Activated CD8-positive, alpha-beta memory T cell treated with anti-CD3 and anti-CD28 coated beads for 36 hours (primary cell): ENCODE data around the gene UVRAG. TPM values are rescaled to one million over a fixed set of nuclear protein-coding genes. Genes with fewer than 3 reads are reported as not detected.
"Not testable (repeated sequence)": the region's sequence is repeated elsewhere in the genome, so short reads cannot be mapped to it uniquely, and the experiment has no call there.

ENCODE experiments used
- CTCF ChIA-PET: fragments of 350-600 bp; sonication (Branson Sonifier 250); formaldehyde crosslinking; loops from one replicate; lab custom pipeline; 2021; ENCODE audit warnings: antibody characterized with exemption; lab: Charles Lee
- POLR2A ChIA-PET: fragments of 350-600 bp; sonication (Branson Sonifier 250); formaldehyde crosslinking; loops from one replicate; lab custom pipeline; 2021; ENCODE audit warnings: antibody characterized with exemption; lab: Charles Lee
- total RNA-seq, 2 experiments: library from RNA; stranded (reverse); gene quantifications; one replicate each; pipeline ENCODE4 v1.2.3, GENCODE V29; 2021

The UVRAG gene
- total RNA-seq, 2 experiments from 2014 or later = 15.7 to 16.4 TPM

DNA sequence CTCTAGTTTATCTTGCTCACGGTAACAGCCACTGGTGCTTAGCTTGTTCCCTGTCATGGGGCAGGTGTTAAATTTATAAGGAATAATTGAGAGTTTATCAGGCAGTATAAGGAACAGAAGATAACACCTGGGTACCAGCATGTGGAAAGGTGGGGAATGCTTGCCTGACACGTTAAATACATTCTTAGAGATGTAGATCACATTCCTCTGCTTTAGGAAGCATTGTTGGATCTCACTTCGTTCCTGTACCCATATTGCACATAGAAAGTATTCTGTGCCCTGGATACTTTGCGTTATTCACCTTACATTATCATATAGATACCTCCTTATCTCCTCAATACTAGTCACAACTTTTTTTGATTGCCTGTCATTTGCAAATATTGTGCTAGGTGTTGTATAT lies 114.7 kb downstream of the UVRAG start:
- ChIA-PET POLR2A (no interaction called here), CTCF (no interaction called here)

GRCh38 chr11:75930534-75930933 lies 115.5 kb downstream of the UVRAG start:
- ChIA-PET CTCF (no interaction called here), POLR2A (no interaction called here)

DNA sequence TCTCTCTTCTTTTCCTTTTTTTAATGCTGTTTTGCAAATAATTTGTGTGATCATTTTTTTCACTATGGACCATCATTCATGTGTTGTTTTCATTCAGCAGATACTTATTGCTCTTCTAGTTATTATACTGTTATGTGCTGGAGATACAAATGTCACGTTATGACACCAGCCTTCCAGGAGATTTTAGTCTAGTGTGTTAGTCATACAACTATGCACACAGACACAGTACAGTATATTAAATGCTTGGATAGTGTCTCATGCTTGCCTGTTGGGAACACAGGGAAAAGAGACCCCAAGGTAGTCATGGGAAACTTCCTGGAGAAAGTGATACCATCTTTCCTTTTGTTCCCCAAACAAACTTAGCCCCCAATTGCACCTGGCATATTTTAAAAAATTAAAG lies 116.1 kb downstream of the UVRAG start:
- ChIA-PET CTCF (no interaction called here), POLR2A (no interaction called here)

- CTCF ChIA-PET, POLR2A ChIA-PET: not testable (repeated sequence)
Measured at GRCh38 chr11:75933736-75934135, 118.7 kb downstream of the UVRAG start.

- ChIA-PET POLR2A (no interaction called here), CTCF (no interaction called here)
Measured at GRCh38 chr11:75934851-75935250, 119.8 kb downstream of the UVRAG start.

DNA sequence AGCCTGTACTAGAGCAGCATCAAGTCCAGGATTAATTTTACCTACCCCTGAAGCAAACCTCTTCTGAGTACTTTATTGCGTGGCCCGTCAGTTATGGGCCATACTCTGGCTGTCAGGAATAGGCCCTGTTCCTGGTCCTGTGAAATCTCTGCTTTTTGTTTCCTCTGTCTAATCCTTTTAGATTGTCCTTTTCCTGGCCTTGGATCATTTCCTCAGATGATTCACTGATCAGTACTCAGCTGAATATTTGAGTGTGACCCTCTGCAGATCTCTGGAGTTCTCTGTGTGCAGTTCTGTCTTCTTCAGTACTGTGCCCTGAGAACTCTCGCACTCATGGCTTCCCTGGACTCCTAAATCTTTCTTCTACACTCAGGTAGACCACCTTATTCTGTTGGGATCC lies 123.5 kb downstream of the UVRAG start:
- ChIA-PET CTCF (no interaction called here), POLR2A (no interaction called here)

- POLR2A ChIA-PET = no interaction called here
- CTCF ChIA-PET = no interaction called here
Measured at GRCh38 chr11:75939516-75939915, 124.5 kb downstream of the UVRAG start.

GRCh38 chr11:75939992-75940391 lies 125.0 kb downstream of the UVRAG start:
- ChIA-PET POLR2A (no interaction called here), CTCF (no interaction called here)

GRCh38 chr11:75940911-75941310 lies 125.9 kb downstream of the UVRAG start:
- POLR2A ChIA-PET = interaction anchor here (0.8 kb wide), 1 partner anchor 345 kb away, joined by 5 read pairs; no protein-coding TSS in a partner anchor
- CTCF ChIA-PET = no interaction called here

DNA sequence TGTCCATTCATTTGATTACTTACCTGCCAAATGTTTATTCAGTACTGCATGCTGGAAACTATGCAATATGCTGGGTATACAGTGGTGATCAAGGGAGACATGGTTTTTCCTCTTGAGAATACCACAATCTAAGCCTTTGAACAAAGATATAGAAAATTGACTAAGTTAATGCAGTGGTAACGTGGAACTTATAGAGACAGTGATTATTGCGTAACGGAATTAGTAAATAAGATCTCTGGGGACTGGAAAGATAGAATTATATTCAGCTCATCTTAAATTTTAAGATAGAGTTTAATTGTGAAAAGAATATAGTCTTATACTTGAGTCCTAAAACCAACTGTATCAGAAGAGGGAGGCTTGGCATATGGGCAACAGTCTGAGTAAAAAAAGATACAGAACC lies 129.5 kb downstream of the UVRAG start:
- CTCF ChIA-PET = interaction anchor here (1.3 kb wide), 1 partner anchor 208 kb away, joined by 3 read pairs; no protein-coding TSS in a partner anchor
- POLR2A ChIA-PET = no interaction called here

- CTCF ChIA-PET = no interaction called here
Measured at GRCh38 chr11:75945446-75945845, 130.4 kb downstream of the UVRAG start.

GRCh38 chr11:75945947-75946346 lies 130.9 kb downstream of the UVRAG start:
- ChIA-PET POLR2A (no interaction called here), CTCF (no interaction called here)

More at GRCh38 chr11:75945446-75945845, 130.4 kb downstream of the UVRAG start:
- POLR2A ChIA-PET = no interaction called here

- ChIA-PET CTCF (no interaction called here), POLR2A (no interaction called here)
Measured at GRCh38 chr11:75946531-75947530, 131.8 kb downstream of the UVRAG start.

DNA sequence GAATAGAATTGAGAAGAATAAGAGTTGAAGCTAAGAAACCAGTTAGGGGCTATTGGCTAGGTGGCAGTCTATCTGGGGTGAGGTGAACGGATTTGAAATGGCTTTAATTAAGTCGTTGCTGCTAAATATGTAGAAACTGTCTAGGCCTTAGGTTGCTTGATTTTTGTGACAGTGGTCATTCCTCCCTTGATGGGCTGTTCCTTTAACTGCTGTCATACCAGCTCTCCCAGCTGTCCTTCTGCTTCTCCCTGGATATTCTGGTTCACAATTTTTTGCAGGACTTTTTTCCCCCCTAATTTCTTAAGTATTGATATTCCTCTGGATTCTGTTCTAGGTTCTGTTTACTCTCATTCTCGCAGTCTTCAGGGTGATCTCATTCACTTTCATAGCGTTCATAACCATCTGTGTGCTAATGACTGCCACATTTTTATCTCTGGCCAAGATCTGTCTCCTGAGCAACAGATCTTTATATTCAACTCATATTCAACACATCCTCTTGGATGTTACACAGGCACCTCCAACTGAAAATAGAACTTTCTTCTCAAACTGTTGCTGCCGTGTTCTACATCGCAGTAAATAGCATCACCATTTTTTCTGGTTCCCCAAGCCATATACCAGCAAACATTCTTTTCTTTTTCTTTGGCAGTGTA lies 134.1 kb downstream of the UVRAG start:
- ChIA-PET CTCF (no interaction called here), POLR2A (no interaction called here)

DNA sequence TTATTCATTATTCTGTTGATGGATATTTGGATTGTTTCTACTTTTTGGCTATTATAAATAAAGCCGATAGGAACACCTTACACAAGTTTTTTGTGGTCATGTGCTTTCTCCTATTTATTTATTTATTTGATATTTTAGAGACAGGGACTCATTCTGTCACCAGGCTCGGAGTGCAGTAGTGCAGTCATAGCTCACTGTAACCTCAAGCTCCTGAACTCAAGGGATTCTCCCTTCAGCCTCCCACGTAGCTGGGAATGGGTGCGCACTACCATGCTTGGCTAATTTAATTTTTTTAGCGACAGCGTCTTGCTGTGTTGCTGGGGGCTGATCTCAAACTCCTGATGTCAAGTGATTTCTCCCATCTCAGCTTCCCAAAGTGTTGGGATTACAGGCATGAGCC lies 135.1 kb downstream of the UVRAG start:
- POLR2A ChIA-PET = interaction anchor here (0.7 kb wide), 1 partner anchor 118 kb away, joined by 6 read pairs; no protein-coding TSS in a partner anchor
- CTCF ChIA-PET = no interaction called here

DNA sequence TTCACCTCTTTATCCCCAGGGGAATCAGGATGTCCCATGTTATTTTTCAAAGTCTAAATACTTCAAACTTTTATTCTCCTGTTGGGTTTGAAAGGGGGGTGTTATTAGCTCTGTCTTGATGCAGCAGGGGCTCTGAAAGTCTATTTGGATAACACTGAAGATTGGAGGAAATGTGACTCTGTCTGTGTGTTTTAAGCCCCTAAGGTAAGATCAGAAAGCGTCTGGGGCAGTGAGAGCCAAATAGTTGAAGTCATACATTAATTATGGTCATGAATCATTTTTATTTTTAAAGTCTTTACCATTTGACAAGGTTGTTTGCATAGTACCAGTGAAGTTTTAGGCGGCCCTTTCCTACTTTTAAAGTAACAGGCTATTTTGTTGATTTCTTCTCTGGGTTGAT lies 139.0 kb downstream of the UVRAG start:
- POLR2A ChIA-PET = no interaction called here
- CTCF ChIA-PET = no interaction called here

DNA sequence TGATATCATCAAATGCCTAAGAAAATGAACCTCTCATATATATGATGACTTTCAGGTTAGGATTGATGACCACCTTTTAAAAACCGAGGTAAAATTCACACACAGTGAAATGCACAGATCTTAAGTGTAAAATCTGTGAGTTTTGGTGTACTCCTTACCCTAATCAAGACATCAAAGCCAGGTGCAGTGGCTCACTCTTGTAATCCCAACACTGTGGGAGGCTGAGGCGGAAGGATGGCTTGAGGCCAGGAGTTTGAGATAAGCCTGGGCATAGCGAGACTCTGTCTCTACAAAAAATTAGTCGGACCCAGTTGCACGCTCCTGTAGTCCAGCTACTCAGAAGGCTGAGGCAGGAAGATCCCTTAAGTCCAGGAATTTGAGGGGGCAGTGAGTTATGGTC lies 140.4 kb downstream of the UVRAG start:
- CTCF ChIA-PET = interaction anchor here (0.5 kb wide), 1 partner anchor 38 kb away, joined by 3 read pairs; no protein-coding TSS in a partner anchor
- POLR2A ChIA-PET = no interaction called here

DNA sequence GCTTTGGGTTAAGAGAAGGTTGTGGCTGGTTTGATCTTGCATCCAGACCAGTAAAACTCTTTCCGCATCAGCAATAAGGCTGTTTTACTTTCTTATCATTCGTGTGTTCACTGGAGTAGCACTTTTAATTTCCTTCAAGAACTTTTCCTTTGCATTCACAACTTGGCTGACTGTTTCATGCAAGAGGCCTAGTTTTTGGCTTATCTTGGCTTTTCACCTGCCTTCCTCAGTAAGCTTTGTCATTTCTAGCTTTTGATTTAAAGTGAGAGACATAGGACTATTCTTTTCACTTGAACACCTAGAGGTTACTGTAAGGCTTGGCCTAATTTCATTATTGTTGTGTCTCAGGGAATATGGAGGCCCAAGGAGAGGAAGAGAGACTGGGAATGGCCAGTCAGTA lies 144.5 kb downstream of the UVRAG start:
- ChIA-PET POLR2A (no interaction called here), CTCF (no interaction called here)

DNA sequence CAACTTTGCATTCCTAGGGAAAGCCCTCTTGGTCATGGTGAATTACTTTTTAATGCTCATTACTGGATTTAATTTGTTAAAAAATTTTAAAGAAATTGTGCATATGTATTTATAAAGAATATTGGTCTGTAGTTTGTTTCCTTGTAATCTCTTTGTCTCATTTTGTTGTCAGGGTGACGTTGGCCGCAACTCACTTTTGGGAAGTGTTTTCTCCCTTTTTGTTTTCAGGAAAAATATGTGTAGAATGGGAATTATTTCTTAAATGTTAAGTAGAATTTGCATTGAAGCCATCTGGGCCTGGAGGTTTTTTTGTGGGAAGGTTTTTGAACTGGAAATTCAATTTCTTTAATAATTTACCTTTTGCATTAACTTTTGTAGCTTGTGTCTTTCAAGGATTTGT lies 149.1 kb downstream of the UVRAG start:
- POLR2A ChIA-PET = no interaction called here
- CTCF ChIA-PET = no interaction called here

DNA sequence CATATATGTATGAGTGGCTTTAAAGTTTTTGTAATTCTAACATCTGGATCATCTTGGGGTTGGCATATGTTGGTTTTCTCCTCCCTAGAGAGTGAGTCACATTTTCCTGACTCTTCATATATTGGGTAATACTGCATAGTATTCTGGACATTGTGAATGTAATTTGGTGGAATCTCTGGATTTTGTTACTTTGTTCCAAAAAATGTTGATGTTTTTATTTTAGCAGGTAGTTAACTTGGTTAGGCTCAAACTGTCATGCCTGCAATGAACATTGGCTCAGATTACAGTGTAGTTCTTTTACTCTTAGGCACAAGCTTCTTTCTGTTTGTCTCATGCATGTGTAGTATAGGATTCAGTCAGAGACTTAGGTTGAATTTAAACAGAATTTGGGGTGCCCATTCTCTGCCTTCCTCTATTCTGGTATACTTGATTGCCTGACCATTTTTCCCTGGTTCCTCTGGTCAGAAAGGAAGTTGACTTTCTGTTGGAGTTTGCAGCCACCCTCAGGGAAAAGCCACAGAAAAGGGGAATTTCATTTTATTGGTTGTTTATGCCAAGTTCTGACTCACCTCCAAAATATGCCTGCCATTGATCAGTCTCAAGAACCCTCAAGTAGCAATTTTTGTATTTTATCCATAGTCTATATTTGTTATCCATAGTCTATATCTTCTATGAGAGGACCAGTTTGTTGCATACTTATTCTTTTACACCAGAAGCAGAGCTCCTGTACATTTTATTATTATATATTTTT lies 151.7 kb downstream of the UVRAG start:
- ChIA-PET CTCF (no interaction called here), POLR2A (no interaction called here)
